PFSK-1 (cell line): ENCODE results near the gene CCDC85B.

ENCODE experiments used
- FOXP2 ChIP-seq: optimal IDR thresholded peaks from 2 replicates; pipeline ENCODE3; 2011; ENCODE audit warnings: borderline replicate concordance, control low read depth, inconsistent platforms; ENCODE audit not compliant: insufficient read depth; ENCODE audit errors: extremely low read length, extremely low read depth
- POLR2AphosphoS5 ChIP-seq: IDR thresholded peaks from 2 replicates; pipeline ENCODE4 v1.6.1; 2012; ENCODE audit warnings: low read depth, mild to moderate bottlenecking, control low read depth, low read length, moderate library complexity
- REST ChIP-seq, 2 experiments: IDR thresholded peaks; 2 replicates each; pipeline versions ENCODE4 v1.6.1 to v1.8.0; 2011 to 2012; ENCODE audit warnings: low read depth in 2 of 2, low read length in 2 of 2, control low read depth in 1 of 2, inconsistent platforms in 1 of 2, mild to moderate bottlenecking in 1 of 2, moderate library complexity in 1 of 2; ENCODE audit not compliant: insufficient read depth in 1 of 2
- SIN3A ChIP-seq: IDR thresholded peaks from 2 replicates; pipeline ENCODE4 v1.6.1; 2012; ENCODE audit warnings: mild to moderate bottlenecking, low read length, moderate library complexity, borderline replicate concordance; ENCODE audit not compliant: insufficient read depth
- TAF1 ChIP-seq: IDR thresholded peaks from 2 replicates; pipeline ENCODE4 v1.6.1; 2012; ENCODE audit warnings: low read length, control low read depth, borderline replicate concordance; ENCODE audit not compliant: insufficient read depth

CCDC85B gene

GRCh38 chr11:65903715-65904114, 13.2 kb downstream of the CCDC85B start:
- TF ChIP-seq REST (IDR thresholded peaks at IDR 0.05; ENCODE audit: insufficient read depth in 1 of 2, low read depth in 2 of 2, low read length in 2 of 2) (no peak), SIN3A (no peak), POLR2AphosphoS5 (no peak), FOXP2 (no peak), TAF1 (no peak)

- TF ChIP-seq POLR2AphosphoS5 (no peak), REST (IDR thresholded peaks at IDR 0.05; ENCODE audit: insufficient read depth in 1 of 2, low read depth in 2 of 2, low read length in 2 of 2) (no peak), SIN3A (no peak), FOXP2 (no peak), TAF1 (no peak)
These were observed 16.1 kb downstream of the CCDC85B start for GRCh38 chr11:65906602-65907001.

- TF ChIP-seq REST (IDR thresholded peaks at IDR 0.05; ENCODE audit: insufficient read depth in 1 of 2, low read depth in 2 of 2, low read length in 2 of 2) (no peak), TAF1 (no peak), POLR2AphosphoS5 (no peak), FOXP2 (no peak), SIN3A (no peak)
These were observed 17.4 kb downstream of the CCDC85B start for GRCh38 chr11:65907878-65908277.

GRCh38 chr11:65911682-65912568, 21.5 kb downstream of the CCDC85B start:
- TF ChIP-seq FOXP2 (no peak), SIN3A (peak; percentile 74; the same call in 1 of the 2 replicates), REST (IDR thresholded peaks at IDR 0.05; ENCODE audit: insufficient read depth in 1 of 2, low read depth in 2 of 2, low read length in 2 of 2) (peak in 1 of 2 experiments; percentile 41; a peak in 1 of 4 replicates), TAF1 (no peak), POLR2AphosphoS5 (peak; percentile 37; the same call in 1 of the 2 replicates)
